Measurements from ENCODE around the gene PMAIP1. TPM values are rescaled to one million over a fixed set of nuclear protein-coding genes. Genes with fewer than 3 reads are reported as not detected.
A peak's percentile ranks its signal among the peaks of the same experiment; 100 is the strongest.

The PMAIP1 gene
- total RNA-seq, 1 experiment from 2014 or later, result 28.0 TPM

DNA sequence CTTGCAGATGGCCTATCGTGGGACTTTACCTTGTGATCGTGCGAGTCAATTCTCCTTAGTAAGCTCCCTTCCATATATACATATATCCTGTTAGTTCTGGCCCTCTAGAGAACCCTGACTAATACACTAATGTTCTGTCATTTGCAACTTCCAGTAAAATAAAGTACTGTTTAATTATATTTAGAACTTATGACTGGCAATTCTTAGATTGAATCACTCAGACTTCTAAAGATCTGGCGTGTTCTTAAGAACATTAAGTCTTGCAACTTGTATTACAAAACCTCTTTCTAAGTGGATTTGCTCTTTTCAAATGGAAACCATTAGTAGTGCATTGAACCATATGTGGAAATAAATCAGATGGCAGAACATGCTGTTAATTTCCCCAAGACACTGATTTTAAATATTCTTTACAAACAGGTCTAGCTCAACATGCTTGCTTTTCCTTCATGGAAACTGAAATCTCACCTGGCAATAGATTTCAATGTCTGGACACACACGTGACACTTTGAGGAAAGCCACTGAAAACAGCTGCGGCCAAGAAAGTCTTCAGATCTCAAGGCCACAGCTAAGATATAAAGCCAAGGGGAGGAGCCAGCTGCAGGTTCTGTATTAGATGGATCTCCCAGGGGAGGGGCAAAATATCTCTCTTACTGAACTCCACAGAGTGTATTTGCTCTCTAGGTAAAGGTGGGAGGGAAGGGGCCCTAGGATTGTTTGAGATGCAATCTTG, 50.6 kb downstream of the PMAIP1 start:
- peak; percentile 6 for DNase-seq (ENCODE audit: unreplicated experiment)
- no TSS peak for BruUV-seq (replicated peaks)
- Mint-ChIP-seq H3K9me3 (ENCODE audit: unreplicated experiment) (no peaks in the 10 kb centered on the region), H3K4me3 (ENCODE audit: unreplicated experiment) (no peak overlapping the region), H3K27me3 (ENCODE audit: insufficient read depth, unreplicated experiment) (no peaks in the 10 kb centered on the region), H3K4me1 (ENCODE audit: insufficient read depth, unreplicated experiment) (peaks cover 18% of the 10 kb centered on the region), H3K27ac (ENCODE audit: low read depth, unreplicated experiment) (no peak overlapping the region), H3K36me3 (ENCODE audit: insufficient read depth, unreplicated experiment) (no peaks in the 10 kb centered on the region)
- intact Hi-C loops (cut with micrococcal nuclease), result loop anchor here (5.0 kb wide), 1 partner anchor 48 kb away; no protein-coding TSS in a partner anchor
- CTCF ChIA-PET, result interaction anchor here (0.6 to 1.9 kb wide), 7 partner anchors 23 to 1809 kb away, joined by 3 to 5 read pairs (median 3); partner anchors contain the start of gene CCBE1
- POLR2A ChIA-PET, result interaction anchor here (0.7 to 3.2 kb wide), 3 partner anchors 20 to 50 kb away, joined by 4 to 12 read pairs (median 4); partner anchors contain the start of gene PMAIP1
- TF ChIP-seq, protein P1, sequence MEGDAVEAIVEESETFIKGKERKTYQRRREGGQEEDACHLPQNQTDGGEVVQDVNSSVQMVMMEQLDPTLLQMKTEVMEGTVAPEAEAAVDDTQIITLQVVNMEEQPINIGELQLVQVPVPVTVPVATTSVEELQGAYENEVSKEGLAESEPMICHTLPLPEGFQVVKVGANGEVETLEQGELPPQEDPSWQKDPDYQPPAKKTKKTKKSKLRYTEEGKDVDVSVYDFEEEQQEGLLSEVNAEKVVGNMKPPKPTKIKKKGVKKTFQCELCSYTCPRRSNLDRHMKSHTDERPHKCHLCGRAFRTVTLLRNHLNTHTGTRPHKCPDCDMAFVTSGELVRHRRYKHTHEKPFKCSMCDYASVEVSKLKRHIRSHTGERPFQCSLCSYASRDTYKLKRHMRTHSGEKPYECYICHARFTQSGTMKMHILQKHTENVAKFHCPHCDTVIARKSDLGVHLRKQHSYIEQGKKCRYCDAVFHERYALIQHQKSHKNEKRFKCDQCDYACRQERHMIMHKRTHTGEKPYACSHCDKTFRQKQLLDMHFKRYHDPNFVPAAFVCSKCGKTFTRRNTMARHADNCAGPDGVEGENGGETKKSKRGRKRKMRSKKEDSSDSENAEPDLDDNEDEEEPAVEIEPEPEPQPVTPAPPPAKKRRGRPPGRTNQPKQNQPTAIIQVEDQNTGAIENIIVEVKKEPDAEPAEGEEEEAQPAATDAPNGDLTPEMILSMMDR (IDR thresholded peaks at IDR 0.05; ENCODE audit: unreplicated experiment), result no peak

DNA sequence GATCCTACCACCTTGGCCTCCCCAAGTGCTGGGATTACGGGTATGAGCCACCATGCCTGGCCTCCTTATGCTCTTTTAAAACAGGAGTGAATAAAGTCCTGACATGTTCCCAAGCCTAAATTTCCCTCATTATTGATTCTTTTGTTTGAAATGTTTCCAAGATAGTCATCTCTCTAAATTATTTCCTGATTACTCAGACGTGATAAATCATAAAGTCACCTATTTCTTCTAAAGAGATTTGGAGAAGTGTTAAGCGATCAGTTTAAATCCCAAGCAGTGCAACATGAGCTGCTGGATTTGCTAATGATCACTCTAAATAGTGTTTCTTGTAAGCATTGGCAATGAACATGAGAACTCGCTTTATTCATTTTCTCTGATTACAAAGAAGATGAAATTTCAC, 51.8 kb downstream of the PMAIP1 start:
- H3K9me3 Mint-ChIP-seq (ENCODE audit: unreplicated experiment), result no peaks in the 10 kb centered on the region
- ChIA-PET POLR2A (interaction anchor here (0.7 to 4.5 kb wide), 3 partner anchors 47 to 1095 kb away, joined by 3 to 69 read pairs (median 12); partner anchors contain the start of gene PMAIP1), CTCF (interaction anchor here (0.7 to 1.9 kb wide), 3 partner anchors 36 to 254 kb away, joined by 3 to 5 read pairs (median 3); partner anchors contain the start of gene CCBE1)
- TF ChIP-seq, protein P1 (IDR thresholded peaks at IDR 0.05; ENCODE audit: unreplicated experiment), result no peak
- BruUV-seq (replicated peaks), result no TSS peak
- no peak for DNase-seq (ENCODE audit: unreplicated experiment)
- H3K4me1 Mint-ChIP-seq (ENCODE audit: insufficient read depth, unreplicated experiment), result peaks cover 18% of the 10 kb centered on the region
- peaks cover 7% of the 10 kb centered on the region for H3K36me3 Mint-ChIP-seq (ENCODE audit: insufficient read depth, unreplicated experiment)
- no peaks in the 10 kb centered on the region for H3K27me3 Mint-ChIP-seq (ENCODE audit: insufficient read depth, unreplicated experiment)
- H3K4me3 Mint-ChIP-seq (ENCODE audit: unreplicated experiment), result no peak overlapping the region
- no peak overlapping the region for H3K27ac Mint-ChIP-seq (ENCODE audit: low read depth, unreplicated experiment)
- intact Hi-C loops (cut with micrococcal nuclease), result loop anchor here (5.0 kb wide), 1 partner anchor 49 kb away; no protein-coding TSS in a partner anchor

GRCh38 chr18:59952283-59953007, 52.6 kb downstream of the PMAIP1 start:
- Mint-ChIP-seq H3K27ac (ENCODE audit: low read depth, unreplicated experiment) (no peak overlapping the region), H3K4me1 (ENCODE audit: insufficient read depth, unreplicated experiment) (peaks cover 18% of the 10 kb centered on the region), H3K4me3 (ENCODE audit: unreplicated experiment) (peak overlapping the region; percentile 14), H3K36me3 (ENCODE audit: insufficient read depth, unreplicated experiment) (peaks cover 7% of the 10 kb centered on the region), H3K27me3 (ENCODE audit: insufficient read depth, unreplicated experiment) (no peaks in the 10 kb centered on the region), H3K9me3 (ENCODE audit: unreplicated experiment) (no peaks in the 10 kb centered on the region)
- BruUV-seq (replicated peaks), result no TSS peak
- intact Hi-C loops (cut with micrococcal nuclease), result loop anchor here (5.0 kb wide), 1 partner anchor 50 kb away; no protein-coding TSS in a partner anchor
- ChIA-PET POLR2A (interaction anchor here (0.6 to 4.5 kb wide), 7 partner anchors 9 to 1096 kb away, joined by 3 to 69 read pairs (median 4); partner anchors contain the start of gene PMAIP1), CTCF (interaction anchor here (0.6 to 1.2 kb wide), 6 partner anchors 14 to 255 kb away, joined by 3 to 5 read pairs (median 3); partner anchors contain the start of gene CCBE1)
- no peak for DNase-seq (ENCODE audit: unreplicated experiment)
- TF ChIP-seq, protein P1 (IDR thresholded peaks at IDR 0.05; ENCODE audit: unreplicated experiment), result no peak

Other genes starting within 250 kb of the PMAIP1 start
- 23.8 and 28.9 TPM in 2 replicates for gene CCBE1, start 202.6 kb upstream of the PMAIP1 start, total RNA-seq (2022)

Data from MCF 10A (cell line).